Subcutaneous abdominal adipose tissue (tissue), 5 donors: ENCODE results near the gene ANO9.

Experiments used
- H3K27ac ChIP-seq: one replicate; pipeline ENCODE4 v1.7.0; 2013; ENCODE audit warnings: low read depth, mild to moderate bottlenecking, inconsistent platforms, low read length, moderate library complexity
- H3K27me3 ChIP-seq, 5 donors: one replicate each; pipeline ENCODE4 v1.7.0; 2013; ENCODE audit warnings: low read length in 5 of 5, inconsistent platforms in 1 of 5; ENCODE audit not compliant: control insufficient read depth in 5 of 5, insufficient read depth in 4 of 5
- H3K36me3 ChIP-seq, 5 donors: one replicate each; pipeline ENCODE4 v1.7.0; 2013; ENCODE audit warnings: low read length in 5 of 5; ENCODE audit not compliant: control insufficient read depth in 5 of 5, insufficient read depth in 5 of 5
- H3K4me1 ChIP-seq, 5 donors: one replicate each; pipeline ENCODE4 v1.7.0; 2013; ENCODE audit warnings: low read length in 5 of 5, mild to moderate bottlenecking in 3 of 5, moderate library complexity in 1 of 5; ENCODE audit not compliant: control insufficient read depth in 5 of 5, insufficient read depth in 5 of 5
- H3K4me3 ChIP-seq, 5 donors: one replicate each; pipeline ENCODE4 v1.7.0; 2013; ENCODE audit warnings: low read length in 5 of 5, low read depth in 1 of 5
- H3K9ac ChIP-seq, 5 donors: one replicate each; pipeline ENCODE4 v1.7.0; 2013; ENCODE audit warnings: low read length in 5 of 5, mild to moderate bottlenecking in 4 of 5, moderate library complexity in 3 of 5
- H3K9me3 ChIP-seq, 5 donors: one replicate each; pipeline ENCODE4 v1.7.0; 2013; ENCODE audit warnings: low read length in 5 of 5; ENCODE audit not compliant: control insufficient read depth in 5 of 5
- donor health status: healthy.
- donor health status: healthy.
- donor health status: healthy.
- donor health status: healthy.
- donor health status: healthy.

ANO9 gene

DNA sequence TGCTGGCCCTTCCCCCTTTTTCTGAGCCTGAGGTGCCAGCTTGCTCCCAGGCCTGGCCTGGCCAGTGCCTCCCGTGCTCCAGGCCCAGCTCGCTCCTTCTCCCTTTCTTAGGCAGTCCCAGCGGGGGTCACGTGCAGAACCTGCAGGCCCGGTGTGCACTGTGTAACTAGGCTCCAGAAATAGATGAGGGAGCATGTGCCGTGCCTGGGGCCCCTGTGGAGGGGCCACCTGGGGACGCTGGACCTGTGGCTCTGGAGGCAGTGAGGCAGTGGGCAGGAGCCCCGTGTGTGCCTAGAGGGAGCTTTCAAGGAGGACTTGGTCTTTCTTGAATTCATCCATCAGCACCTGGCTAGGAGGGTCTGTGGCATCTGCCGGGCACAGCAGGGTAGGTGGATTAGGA is 19.8 kb upstream of the ANO9 start:
- Histone ChIP-seq H3K27me3 (no peaks in the 10 kb centered on the region), H3K9ac (no peak overlapping the region), H3K4me1 (no peaks in the 10 kb centered on the region), H3K36me3 (peaks cover 0 to 44% (median 34%) of the 10 kb centered on the region in 5 donors), H3K9me3 (no peaks in the 10 kb centered on the region), H3K4me3 (no peak overlapping the region), H3K27ac (no peak overlapping the region)

DNA sequence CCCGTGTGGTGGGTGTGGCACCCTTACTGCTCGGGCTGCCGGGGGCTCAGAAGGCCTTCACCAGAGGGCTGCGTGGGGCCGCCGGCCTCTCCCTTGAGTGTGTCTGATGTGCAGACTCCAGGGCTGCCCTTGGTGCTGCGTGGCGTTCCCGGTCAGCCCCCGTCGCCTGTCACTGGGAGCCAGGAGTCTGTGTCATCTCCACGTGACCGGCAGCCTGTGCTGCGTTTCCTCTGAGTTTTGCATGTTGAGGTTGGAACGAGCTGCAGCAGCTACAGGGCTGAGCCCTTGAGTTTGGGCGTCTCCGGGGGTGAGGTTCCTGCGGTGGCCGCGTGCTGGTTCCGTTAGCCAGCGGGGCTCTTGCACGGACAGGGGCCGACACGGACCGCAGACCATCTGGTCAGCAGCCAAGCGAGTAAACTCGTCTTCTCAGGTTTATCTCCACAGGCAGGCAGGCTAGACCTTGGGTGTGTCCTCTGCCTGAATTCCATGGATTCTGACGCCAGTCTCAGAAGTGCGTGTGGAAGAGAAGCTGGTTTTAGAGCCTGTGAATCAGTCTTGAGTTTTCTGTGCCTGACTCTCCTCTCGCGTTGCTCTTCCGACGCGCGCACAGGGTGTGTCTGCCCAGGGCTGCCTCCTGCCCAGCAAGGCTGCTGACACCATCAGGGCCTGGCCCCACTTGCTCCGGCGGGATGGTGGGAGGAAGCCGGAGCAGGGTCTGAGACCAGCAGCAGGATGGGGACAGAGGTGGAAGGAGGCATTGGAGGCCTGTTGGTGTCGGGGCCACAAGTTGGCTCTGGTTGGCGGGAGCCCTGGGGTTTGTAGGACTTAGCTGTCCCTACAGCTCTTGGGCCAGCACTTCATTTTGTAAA is 18.8 kb upstream of the ANO9 start:
- H3K4me3 ChIP-seq: no peak overlapping the region
- H3K27ac ChIP-seq: no peak overlapping the region
- H3K36me3 ChIP-seq: peaks cover 0 to 47% (median 34%) of the 10 kb centered on the region in 5 donors

DNA sequence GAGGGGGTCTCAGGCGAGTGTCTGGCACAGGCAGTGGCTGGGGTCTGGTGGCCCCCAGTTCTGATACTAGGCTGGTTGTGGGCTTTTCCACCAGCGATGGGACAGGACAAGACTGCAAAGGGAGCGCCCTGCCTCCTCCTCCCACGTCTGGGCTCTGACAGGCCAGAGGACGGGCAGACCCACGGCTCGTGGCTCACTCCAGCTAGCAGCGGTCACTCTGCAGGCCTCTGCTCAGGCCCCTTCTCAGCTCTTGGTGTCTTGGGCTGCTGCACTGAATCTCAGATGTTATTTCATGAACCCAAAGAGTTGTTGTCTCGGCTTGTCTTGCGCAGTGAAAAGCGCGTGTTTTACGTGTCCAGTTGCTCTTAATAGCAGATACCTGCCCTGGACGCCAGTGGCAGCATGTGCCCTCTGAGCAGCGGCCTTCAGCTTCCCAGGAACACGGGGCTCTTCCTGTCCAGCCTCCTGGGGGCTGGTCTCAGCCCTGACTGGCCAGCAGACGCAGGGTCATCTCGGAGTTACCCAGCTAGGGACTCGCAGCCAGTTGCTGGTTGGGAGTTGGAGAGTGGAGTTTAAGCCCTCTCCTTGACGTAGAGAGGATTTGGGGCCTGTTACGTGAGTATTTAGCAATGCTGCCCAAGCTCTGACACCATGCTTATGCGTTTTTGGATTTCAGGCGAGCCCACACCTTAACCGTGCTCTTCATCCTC is 17.9 kb upstream of the ANO9 start:
- peaks cover 0 to 51% (median 29%) of the 10 kb centered on the region in 5 donors for H3K36me3 ChIP-seq
- H3K4me1 ChIP-seq: no peaks in the 10 kb centered on the region
- H3K9me3 ChIP-seq: no peaks in the 10 kb centered on the region
- H3K27me3 ChIP-seq: no peaks in the 10 kb centered on the region
- no peak overlapping the region for H3K4me3 ChIP-seq
- H3K27ac ChIP-seq: no peak overlapping the region
- H3K9ac ChIP-seq: no peak overlapping the region

More for the DNA sequence above, 18.8 kb upstream of the ANO9 start:
- no peaks in the 10 kb centered on the region for H3K9me3 ChIP-seq
- H3K4me1 ChIP-seq: no peaks in the 10 kb centered on the region
- H3K9ac ChIP-seq: no peak overlapping the region
- H3K27me3 ChIP-seq: no peaks in the 10 kb centered on the region

DNA sequence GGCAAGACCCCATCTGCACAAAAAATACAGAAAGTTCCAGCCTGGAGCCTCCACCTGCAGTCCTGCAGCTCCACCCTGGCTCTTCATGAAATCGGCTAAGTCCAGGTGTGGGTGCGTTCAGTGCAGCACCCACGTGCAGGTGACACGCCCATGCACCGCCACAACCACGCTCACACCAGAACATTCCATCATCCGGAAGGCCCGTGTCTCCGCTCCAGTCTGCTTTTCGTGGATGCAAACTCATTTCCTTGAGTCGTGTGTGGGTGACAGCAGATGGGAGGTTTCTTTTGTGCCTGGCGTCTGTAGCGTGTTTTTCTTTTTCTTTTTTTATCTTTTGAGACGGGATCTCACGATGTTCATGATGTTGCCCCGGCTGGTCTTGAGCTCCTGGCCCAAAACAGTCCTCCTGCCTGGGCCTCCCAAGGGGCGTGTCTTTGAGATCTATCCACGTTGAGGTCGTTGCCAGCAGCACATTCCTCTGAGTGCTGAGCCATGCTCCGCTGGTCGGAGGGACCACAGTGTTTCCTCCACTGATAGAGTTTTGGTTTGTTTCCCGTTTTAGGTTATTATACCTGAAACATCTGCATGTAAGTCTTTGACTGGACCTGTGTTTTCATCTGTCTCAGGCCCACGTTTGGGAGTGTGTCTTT is 15.4 kb upstream of the ANO9 start:
- peaks cover 0 to 3% (median 0%) of the 10 kb centered on the region in 5 donors for H3K4me1 ChIP-seq
- peaks cover 0 to 64% (median 45%) of the 10 kb centered on the region in 5 donors for H3K36me3 ChIP-seq
- no peak overlapping the region for H3K9ac ChIP-seq
- H3K27ac ChIP-seq: no peak overlapping the region
- H3K27me3 ChIP-seq: no peaks in the 10 kb centered on the region
- H3K4me3 ChIP-seq: no peak overlapping the region
- no peaks in the 10 kb centered on the region for H3K9me3 ChIP-seq

DNA sequence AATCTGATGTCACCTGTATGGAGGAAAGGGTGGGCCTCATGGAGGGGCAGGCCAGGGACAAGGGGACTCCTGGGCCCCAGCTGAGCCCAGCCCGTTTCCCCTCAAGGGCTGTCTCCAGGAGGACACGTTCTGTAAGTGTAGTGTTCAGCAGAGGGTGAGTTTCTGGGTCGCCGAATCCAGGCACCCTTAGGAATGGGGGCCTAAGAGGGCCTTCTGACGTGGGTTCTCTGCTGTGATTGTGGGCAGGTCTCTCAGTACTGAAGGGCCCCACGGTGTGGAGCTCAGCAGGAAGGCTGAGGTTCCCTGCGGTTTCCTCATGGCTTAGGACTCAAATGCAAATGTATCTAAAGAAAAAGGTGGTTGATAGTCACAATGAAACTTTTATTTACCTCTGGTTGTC is 14.7 kb upstream of the ANO9 start:
- H3K27ac ChIP-seq: no peak overlapping the region
- H3K4me1 ChIP-seq: peaks cover 0 to 8% (median 6%) of the 10 kb centered on the region in 5 donors
- H3K36me3 ChIP-seq: peaks cover 0 to 62% (median 38%) of the 10 kb centered on the region in 5 donors

DNA sequence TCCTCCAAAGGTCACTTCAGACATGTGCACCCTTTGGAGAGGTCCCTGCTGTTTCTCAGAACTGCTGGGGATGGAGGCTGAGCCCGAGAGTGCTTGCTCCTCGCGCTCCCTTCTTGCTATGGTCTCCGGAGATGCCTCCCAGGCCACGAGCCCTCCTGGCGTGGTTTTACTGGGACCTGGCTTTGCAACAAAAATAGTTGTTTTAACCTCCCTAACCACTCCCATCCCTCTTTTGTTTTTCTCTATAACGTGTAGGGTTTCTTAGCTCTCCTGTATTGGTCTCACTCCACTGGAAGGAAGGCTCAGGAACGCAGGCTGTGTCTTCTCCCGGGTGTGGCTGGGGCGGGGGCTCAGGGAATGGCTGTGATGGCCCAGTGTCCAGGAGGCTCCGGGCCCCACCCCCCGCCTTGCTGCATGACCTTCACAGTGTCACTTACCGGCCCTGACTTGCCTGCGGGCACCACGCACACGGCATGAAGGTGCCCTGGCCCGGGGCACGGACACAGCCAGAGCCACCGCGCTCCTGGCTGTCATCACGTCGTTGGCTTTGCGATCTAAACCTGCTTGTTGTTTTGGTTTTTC is 13.8 kb upstream of the ANO9 start:
- H3K4me3 ChIP-seq: no peak overlapping the region
- H3K27ac ChIP-seq: no peak overlapping the region
- H3K9me3 ChIP-seq: no peaks in the 10 kb centered on the region
- H3K36me3 ChIP-seq: peaks cover 0 to 53% (median 30%) of the 10 kb centered on the region in 5 donors
- H3K4me1 ChIP-seq: peaks cover 2 to 17% (median 15%) of the 10 kb centered on the region in 5 donors
- no peaks in the 10 kb centered on the region for H3K27me3 ChIP-seq
- H3K9ac ChIP-seq: no peak overlapping the region

More for the DNA sequence above, 14.7 kb upstream of the ANO9 start:
- Histone ChIP-seq H3K4me3 (no peak overlapping the region), H3K9me3 (no peaks in the 10 kb centered on the region), H3K27me3 (no peaks in the 10 kb centered on the region), H3K9ac (no peak overlapping the region)

DNA sequence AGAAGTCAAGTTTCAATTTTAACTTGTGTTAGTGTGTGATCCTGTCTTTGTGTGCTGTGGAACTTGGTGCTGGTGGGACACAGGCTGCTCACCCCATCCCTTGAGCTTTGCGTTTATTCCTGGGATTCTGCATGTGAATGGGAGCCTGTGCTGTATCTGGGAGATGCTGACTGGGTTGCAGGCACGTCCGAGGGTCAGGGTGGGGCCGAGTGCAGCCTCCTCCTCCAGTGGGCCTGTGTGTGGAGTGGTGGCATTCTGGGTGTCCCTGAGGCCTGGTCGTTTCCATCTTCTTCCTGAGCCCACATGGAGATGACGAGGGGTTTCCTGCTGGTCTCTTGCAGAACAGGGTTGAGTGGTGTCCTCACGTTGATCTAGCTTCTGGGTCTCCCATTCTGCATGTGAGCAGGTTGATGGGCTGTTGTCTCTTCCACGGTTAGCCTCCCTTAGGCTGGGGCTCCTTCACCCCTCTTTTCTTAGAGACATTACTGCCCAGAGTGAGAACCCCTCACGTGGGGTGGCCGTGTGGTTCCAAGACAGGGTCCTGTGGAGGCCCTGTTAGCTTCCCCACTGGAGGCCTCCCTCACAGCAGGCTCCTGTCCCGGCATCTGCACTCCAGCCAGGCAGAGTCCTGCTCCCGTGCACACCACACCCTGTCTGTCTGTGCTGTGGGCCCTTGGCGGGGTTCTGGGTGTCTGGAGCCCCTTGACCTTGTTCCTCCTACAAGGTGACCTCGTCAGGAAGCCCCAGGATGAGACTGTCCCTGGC is 13.2 kb upstream of the ANO9 start:
- H3K36me3 ChIP-seq: peaks cover 0 to 47% (median 24%) of the 10 kb centered on the region in 5 donors
- no peak overlapping the region for H3K27ac ChIP-seq
- no peak overlapping the region for H3K9ac ChIP-seq
- H3K4me3 ChIP-seq: no peak overlapping the region
- H3K27me3 ChIP-seq: no peaks in the 10 kb centered on the region
- peaks cover 2 to 21% (median 17%) of the 10 kb centered on the region in 5 donors for H3K4me1 ChIP-seq
- H3K9me3 ChIP-seq: no peaks in the 10 kb centered on the region

DNA sequence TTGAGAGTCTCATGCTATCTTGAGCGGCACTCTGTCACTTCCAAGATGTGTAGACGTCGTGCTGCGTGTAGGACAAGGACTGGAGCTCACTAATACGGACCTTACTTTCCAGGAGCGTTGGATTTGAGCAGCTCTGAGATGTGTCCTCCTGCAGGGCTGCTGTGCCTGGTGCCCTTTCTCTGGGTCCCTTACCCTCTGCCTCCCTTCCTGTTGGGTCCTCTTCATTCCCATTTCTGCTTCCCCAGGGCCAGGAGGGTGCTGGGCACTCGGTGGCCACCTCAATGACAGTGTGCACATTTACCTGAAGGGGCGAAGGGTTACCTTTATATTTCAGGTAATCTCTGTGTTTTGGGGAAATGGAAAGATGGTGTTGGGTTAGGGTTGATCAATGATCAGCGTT is 12.2 kb upstream of the ANO9 start:
- no peaks in the 10 kb centered on the region for H3K9me3 ChIP-seq
- H3K36me3 ChIP-seq: peaks cover 0 to 37% (median 17%) of the 10 kb centered on the region in 5 donors
- H3K9ac ChIP-seq: no peak overlapping the region
- H3K27me3 ChIP-seq: no peaks in the 10 kb centered on the region
- H3K4me1 ChIP-seq: peaks cover 2 to 30% (median 26%) of the 10 kb centered on the region in 5 donors
- H3K4me3 ChIP-seq: no peak overlapping the region
- no peak overlapping the region for H3K27ac ChIP-seq

DNA sequence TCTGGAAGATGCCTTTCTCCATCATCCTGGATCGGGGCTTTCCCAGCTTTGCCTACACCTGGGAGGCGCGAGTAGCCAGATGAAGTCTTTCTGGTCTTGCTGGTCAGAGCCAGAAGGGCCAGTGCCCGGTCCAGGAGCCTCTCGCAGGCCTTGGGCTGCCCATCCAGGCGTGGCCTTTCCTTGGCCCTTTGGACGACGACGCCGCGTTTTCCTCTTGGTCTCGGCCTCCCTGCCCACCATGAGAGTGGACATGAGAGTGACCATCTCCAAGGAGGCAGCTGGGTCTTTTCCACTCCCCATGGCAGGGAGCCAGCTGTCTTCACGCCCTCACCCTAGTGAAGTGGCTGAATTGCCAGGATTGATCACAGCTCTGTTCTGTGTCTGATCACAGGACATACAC is 11.8 kb upstream of the ANO9 start:
- H3K4me3 ChIP-seq: no peak overlapping the region
- peaks cover 2 to 35% (median 29%) of the 10 kb centered on the region in 5 donors for H3K4me1 ChIP-seq
- peaks cover 0 to 37% (median 17%) of the 10 kb centered on the region in 5 donors for H3K36me3 ChIP-seq
- no peak overlapping the region for H3K9ac ChIP-seq
- H3K27ac ChIP-seq: no peak overlapping the region
- H3K27me3 ChIP-seq: no peaks in the 10 kb centered on the region
- no peaks in the 10 kb centered on the region for H3K9me3 ChIP-seq
